Left lobe of liver (tissue), 2 donors: ENCODE data around the gene RAB11FIP5. TPM values are rescaled to one million over a fixed set of nuclear protein-coding genes. Genes with fewer than 3 reads are reported as not detected.
"Not testable (repeated sequence)": the region's sequence is repeated elsewhere in the genome, so short reads cannot be mapped to it uniquely, and the experiment has no call there.

Source experiments
- ATAC-seq: fragments of 200-7000 bp; cut with Tn5 transposase; one replicate; pipeline ENCODE4 v1.9.1; 2020; ENCODE audit warnings: mild to moderate bottlenecking, moderate library complexity
- DNase-seq: peaks from one replicate; pipeline ENCODE4 v3.0.0-alpha.2; 2020; ENCODE audit warnings: low spot score
- total RNA-seq: library from RNA; stranded (reverse); gene quantifications from one replicate; pipeline ENCODE4 v1.2.1, GENCODE V29; 2021
- donor health status: DM: no; HTN: no; CAD: no; lungs with moderate emphysema.
- donor health status: DM: no; HTN: yes; CAD: no.

Gene RAB11FIP5
- total RNA-seq, 1 donor from 2014 or later: 6.0 TPM

DNA sequence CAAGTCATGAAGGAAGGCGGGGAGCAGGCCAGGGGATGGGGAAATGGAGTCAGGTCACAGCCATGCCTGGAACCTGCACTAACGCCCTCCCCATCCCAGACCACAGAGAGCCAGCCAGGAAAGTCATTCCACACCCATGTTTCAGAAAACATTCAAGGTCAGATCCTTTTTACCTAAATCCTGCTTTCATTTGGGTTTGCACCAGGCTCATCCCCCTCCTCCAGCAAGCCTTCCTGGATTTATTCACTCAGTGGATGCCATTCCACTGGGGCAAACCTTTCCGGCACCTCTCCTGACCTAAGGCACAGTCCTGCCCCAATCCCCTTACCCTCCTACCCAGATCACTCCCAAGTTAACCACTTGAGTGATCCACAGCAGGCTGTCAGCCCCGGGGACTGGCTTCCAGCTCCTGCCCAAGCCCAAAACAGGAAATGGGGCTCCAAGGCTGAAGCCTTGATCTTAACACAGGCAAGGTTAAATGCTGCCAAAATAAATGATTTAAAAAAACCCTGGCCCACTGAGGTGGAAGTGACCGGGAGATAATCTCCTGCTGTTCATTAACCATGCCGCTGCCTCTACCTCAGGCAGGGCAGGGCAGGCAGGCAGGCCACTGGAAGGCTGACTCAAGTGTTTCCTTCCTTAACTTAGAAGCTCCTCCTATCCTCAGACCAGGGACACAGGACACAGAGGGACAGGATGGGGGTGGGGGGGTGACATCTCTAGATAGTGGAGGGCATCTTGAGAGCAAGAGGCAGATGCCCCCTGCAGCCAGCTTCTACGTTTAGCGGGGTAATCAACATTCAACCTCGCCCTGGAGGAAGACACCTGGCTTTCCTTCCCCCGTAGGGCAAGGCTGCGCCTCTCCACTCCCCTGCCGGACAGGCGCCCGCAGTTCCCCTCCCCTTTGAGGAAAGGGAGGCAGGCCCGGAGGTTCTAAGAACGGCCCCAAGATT lies 1.4 kb downstream of the RAB11FIP5 start:
- peak; percentile 29 for ATAC-seq
- DNase-seq: no peak

- ATAC-seq (no peak), DNase-seq (no peak)
Observed at GRCh38 chr2:73110168-73111072, 2.3 kb downstream of the RAB11FIP5 start.

- ATAC-seq (no peak), DNase-seq (no peak)
Observed at GRCh38 chr2:73109431-73110167, 3.1 kb downstream of the RAB11FIP5 start.

DNA sequence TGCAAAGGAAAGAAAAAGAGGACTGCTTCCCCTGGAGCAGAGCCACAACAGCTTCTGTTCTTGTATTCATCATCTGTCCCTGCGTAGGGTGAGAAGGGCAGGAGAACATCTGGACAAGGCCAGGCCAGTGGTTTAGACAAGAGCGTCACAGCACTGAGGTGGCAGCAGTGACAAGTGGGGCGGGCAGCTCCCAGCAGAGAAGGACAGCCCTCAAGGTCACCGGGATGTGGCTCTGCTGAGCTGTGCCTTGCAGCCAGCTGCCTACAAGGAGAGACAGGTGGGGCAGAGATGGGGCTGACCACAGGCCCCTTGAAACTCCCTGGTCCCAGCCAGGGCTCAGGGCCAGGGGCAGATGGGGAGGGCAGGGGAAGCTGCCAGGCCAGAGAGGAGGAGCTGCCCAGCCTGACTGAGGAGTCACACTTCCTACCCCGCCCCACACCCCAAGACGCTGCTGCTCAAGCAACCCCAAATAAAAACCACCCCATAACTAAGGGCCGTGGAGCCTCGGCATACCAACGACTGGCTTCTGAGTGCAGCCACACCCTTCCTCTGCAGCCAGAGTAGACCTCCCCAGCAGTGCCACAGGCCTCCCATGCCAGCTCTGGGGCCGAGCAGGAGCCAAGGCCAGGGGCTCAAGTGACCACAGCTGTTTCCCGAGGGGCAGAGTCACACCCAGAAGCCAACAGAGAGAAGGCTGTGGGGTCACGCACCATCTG lies 5.4 kb downstream of the RAB11FIP5 start:
- ATAC-seq (no peak), DNase-seq (no peak)

DNA sequence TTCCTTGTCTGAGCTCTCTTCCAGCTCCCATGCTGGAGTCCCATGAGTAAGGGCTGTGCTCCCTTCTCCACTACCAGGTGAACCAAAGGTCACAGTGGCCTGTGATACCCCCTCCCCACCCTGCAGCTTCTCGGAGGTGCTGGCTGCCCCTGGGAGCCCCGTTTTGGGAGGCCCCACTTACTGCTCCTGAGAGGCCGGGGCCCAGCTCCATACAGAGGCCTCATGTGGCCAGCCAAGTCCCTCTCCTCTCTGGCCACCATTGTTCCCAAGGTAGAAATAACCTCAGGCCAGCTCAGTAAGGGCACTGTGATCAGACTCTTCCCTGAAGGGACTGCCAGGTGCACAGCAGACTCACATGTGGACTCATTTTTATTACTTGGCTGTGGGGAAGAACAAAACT lies 6.0 kb downstream of the RAB11FIP5 start:
- ATAC-seq: no peak
- no peak for DNase-seq

- ATAC-seq (no peak), DNase-seq (no peak)
Observed at GRCh38 chr2:73105511-73105971, 7.2 kb downstream of the RAB11FIP5 start.

- ATAC-seq: no peak
Observed at GRCh38 chr2:73104933-73105332, 7.8 kb downstream of the RAB11FIP5 start.

DNA sequence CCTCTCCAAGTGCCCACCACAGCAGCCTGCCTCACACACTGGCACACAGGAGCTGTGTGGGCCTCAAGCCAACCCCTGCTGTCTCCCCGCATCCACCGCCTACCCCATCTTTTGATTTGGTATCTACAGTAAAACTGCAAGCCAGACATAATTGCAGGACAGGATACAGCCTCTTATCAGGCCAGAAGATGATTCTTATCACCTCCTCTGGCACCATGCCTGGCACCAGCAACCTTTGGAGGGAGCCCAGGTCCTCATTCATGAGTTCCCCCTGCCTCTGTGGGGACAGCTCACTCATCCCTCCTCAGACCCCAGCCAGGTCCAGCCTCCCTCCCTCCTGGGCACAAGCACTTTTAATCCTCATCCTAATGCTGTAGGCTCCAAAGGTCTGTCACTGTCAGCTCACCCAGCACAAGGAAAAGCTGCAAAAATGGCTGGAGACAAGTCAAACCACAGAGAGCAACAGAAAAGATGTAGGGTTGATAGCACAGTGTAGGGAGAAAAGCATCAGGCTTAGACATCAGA lies 9.7 kb downstream of the RAB11FIP5 start:
- no peak for ATAC-seq
- DNase-seq: no peak

More at GRCh38 chr2:73104933-73105332, 7.8 kb downstream of the RAB11FIP5 start:
- no peak for DNase-seq

GRCh38 chr2:73101626-73102256 lies 11.0 kb downstream of the RAB11FIP5 start:
- ATAC-seq (no peak), DNase-seq (no peak)

DNA sequence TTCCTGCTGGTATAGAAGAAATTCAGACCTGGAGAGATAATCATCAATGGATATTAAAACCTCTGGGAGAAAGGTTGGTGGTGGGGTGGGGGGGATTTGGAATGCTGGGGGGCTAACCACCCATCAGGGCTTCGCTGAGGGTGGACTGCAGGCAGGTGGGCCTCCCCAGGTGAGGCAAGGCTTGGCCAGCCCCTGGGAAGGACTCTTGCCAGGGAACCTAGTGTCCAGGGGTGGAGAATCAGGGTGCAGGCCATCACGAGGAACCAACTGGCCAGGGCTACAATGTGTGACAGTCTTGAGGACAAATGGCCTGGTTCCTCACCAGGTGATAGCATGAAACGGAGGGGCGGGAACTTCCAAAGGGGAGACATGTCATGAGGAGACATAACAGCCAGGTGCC lies 11.8 kb downstream of the RAB11FIP5 start:
- DNase-seq (no peak), ATAC-seq (no peak)

DNA sequence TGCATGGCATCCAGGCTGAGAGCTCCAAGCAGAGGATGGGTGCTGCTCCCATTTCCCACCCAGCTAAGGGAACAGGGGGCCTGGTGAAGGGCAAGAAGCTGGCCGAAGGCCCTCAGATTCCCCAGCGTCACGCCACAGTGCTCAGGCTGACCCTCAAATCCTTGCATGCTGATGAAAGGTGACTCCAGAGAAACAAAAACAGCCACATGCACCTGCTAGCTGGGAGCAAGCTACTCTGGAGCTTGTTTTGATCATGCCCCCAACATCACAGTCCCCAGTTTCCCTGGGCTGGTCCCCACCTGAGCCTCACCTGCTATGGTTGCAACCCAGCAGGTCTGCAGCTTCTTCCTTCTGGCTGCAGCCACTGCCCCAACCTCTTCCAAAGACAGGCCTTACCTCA lies 13.3 kb downstream of the RAB11FIP5 start:
- ATAC-seq (no peak), DNase-seq (no peak)

DNA sequence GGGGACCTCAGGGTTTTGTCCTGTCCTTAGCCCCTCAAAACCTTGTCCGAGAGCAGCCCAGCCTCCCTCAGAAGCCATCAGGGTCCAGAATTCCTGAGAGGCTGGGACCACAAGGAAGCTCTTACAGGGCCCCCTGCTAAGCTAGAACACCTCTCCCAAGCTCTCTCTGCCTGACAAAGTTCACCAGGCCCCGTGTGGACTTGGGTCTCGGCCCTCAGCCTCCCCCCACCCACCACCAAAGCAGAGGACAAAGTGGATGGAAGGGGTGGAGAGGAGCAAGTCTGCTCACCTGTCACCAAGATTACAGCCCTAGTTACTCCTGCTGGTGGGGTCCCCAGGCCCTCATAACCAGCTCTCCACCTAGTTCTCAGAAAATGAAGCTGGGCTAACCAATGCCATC lies 16.8 kb downstream of the RAB11FIP5 start:
- DNase-seq: no peak
- ATAC-seq: no peak

GRCh38 chr2:73093601-73094218 lies 19.0 kb downstream of the RAB11FIP5 start:
- not testable (repeated sequence) for DNase-seq

DNA sequence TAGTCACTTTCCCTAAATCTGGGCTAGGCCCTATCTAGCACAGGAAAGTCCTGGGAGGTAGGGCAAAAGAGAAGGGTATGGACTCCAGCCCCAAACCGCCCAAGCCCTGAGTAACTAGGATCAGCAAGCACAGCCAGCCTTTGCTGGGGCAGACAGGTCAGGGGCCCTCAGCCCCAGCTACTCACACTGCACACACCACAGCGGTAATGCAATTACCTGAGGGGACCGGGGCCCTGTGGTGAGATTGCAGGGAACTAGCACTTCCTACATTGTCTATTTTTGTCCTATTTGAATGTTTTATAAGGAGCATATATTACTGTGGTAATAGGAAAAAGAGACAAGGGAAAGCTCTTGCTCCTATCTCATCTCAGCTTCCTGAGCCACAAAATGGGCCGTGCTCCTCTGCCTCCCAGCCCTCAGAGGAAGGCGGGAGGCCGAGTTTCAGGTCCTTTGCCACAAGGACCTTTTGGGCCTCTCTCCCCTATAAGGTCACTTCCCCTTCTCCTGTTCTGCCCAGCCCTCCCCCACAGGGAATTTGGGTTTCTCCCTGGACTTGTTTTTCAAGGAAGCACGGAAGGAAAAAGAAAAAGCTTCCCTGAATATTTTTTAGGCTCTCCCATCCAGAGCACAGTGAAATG lies 20.5 kb downstream of the RAB11FIP5 start:
- no peak for DNase-seq
- no peak for ATAC-seq

More at GRCh38 chr2:73093601-73094218, 19.0 kb downstream of the RAB11FIP5 start:
- not testable (repeated sequence) for ATAC-seq

GRCh38 chr2:73091696-73092095 lies 21.1 kb downstream of the RAB11FIP5 start:
- ATAC-seq: no peak
- DNase-seq: no peak

- peak; percentile 65 for DNase-seq
- ATAC-seq: peak; percentile 91
Observed at GRCh38 chr2:73091164-73091563, 21.6 kb downstream of the RAB11FIP5 start.

- DNase-seq (no peak), ATAC-seq (no peak)
Observed at GRCh38 chr2:73089270-73090030, 23.3 kb downstream of the RAB11FIP5 start.

DNA sequence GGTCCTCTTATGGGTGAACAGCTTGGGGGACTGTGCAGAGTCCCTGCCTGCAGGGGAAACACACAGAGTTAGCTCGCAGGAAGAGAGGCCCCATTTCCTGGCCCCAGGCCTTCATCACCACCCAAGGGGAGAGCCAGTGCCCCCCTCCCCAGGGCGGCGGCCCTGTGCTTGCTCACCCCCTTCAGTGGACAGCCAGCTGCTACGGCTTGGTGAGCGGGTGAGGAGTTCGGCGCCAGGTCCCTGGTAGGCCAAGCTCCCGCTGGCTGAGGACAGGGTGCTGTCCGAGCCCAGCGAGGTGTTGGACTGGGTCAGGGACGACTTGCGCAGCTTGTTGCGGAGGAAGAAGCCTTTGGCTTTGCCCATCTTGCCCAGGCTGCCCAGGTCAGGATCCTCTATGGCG lies 24.0 kb downstream of the RAB11FIP5 start:
- no peak for DNase-seq
- no peak for ATAC-seq
